Sigmoid colon (tissue), 4 donors: ENCODE results near the gene HDAC7.

ENCODE experiments used
- EP300 ChIP-seq, 4 donors: sonication (generic); formaldehyde crosslinking; IDR thresholded peaks; one replicate each; pipeline ENCODE4 v1.6.1; 2017; ENCODE audit warnings: antibody characterized with exemption in 4 of 4
- POLR2A ChIP-seq, 2 donors: fragments of 450-650 bp; IDR thresholded peaks; one replicate each; pipeline ENCODE4 v1.6.1; 2016; ENCODE audit warnings: antibody characterized with exemption in 2 of 2, mild to moderate bottlenecking in 2 of 2, moderate library complexity in 2 of 2
- TF ChIP-seq, protein P1 (sequence below), 4 experiments: fragments of 450-650 bp in 3 of 4; fragments of 200-600 bp in 1 of 4; IDR thresholded peaks; one replicate each; pipeline ENCODE4 v1.5.1; 2016 to 2019; ENCODE audit warnings: antibody characterized with exemption in 4 of 4, mild to moderate bottlenecking in 3 of 4, moderate library complexity in 2 of 4

- TF ChIP-seq, protein P1, sequence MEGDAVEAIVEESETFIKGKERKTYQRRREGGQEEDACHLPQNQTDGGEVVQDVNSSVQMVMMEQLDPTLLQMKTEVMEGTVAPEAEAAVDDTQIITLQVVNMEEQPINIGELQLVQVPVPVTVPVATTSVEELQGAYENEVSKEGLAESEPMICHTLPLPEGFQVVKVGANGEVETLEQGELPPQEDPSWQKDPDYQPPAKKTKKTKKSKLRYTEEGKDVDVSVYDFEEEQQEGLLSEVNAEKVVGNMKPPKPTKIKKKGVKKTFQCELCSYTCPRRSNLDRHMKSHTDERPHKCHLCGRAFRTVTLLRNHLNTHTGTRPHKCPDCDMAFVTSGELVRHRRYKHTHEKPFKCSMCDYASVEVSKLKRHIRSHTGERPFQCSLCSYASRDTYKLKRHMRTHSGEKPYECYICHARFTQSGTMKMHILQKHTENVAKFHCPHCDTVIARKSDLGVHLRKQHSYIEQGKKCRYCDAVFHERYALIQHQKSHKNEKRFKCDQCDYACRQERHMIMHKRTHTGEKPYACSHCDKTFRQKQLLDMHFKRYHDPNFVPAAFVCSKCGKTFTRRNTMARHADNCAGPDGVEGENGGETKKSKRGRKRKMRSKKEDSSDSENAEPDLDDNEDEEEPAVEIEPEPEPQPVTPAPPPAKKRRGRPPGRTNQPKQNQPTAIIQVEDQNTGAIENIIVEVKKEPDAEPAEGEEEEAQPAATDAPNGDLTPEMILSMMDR (IDR thresholded peaks at IDR 0.05) = no peak
- TF ChIP-seq EP300 (IDR thresholded peaks at IDR 0.05) (no peak), POLR2A (IDR thresholded peaks at IDR 0.05) (no peak)
These were observed 67.2 kb downstream of the HDAC7 start for GRCh38 chr12:47752552-47752951.
